ENCODE measurements around the gene NFATC3.

DNA sequence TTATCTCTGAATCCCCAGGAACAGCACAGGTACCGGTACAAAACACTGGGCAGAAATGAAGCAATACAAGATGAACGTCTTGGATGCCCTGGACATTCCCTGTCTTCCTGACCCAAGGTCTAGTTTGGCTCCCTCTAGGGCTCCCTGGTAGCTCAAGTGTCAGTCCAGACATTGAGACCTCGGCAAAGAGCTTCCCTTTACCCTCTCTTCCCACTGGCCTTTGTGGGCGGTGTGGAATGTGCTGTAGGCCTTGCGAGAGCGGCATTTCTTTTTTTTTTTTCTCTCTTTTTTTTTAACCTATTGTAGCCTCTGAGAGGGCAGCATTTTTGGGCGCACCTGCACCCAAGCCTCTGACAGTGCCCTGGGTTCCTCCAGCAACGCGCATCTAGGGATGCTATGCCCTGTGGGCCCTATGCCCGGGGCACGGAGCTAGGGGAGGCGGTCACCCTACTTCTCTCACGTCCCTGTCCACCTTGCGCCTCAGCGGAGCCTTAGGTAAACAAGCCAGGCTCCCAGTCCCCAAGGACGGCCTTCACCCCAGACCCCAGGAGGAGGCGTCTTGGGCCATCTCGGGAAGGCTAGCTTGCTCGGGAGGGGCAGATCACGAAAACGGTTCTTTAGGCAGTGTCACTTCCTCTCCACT lies 1.2 kb upstream of the NFATC3 start:
- no peak for TF ChIP-seq CTCF (IDR thresholded peaks at IDR 0.05 in 8 of 11, conservative IDR thresholded peaks at IDR 0.05 in 3 of 11)
- no peak for TF ChIP-seq POLR2A (IDR thresholded peaks at IDR 0.05)

Measured in spleen (tissue), 7 donors.